GM12892 (cell line): ENCODE results near the gene RGCC.

Experiments
- POLR2A ChIP-seq: IDR thresholded peaks from 2 replicates; pipeline ENCODE4 v1.6.1; 2011; ENCODE audit warnings: low read depth, low read length, control low read depth
- TAF1 ChIP-seq: IDR thresholded peaks from 2 replicates; pipeline ENCODE4 v1.6.1; 2011; ENCODE audit warnings: low read depth, mild to moderate bottlenecking, control low read depth, low read length, borderline replicate concordance

GRCh38 chr13:41496420-41497234 is 39.3 kb downstream of the RGCC start:
- TF ChIP-seq POLR2A (no peak), TAF1 (no peak)
